K562 (cell line): ENCODE results near the gene HGS. TPM values are rescaled to one million over a fixed set of nuclear protein-coding genes. Genes with fewer than 3 reads are reported as not detected.

Source experiments
- E2F3 ChIP-seq: fragments of 250-450 bp; sonication (Bioruptor Pico); IDR thresholded peaks from 2 replicates; pipeline ENCODE4 v1.4.0; 2020; ENCODE audit warnings: mild to moderate bottlenecking
- ETS2 ChIP-seq: IDR thresholded peaks from 2 replicates; pipeline ENCODE4 v1.6.1; 2016; ENCODE audit warnings: borderline replicate concordance, missing genetic modification characterization, mild to moderate bottlenecking, moderate library complexity, missing compliant biosample characterization; ENCODE audit not compliant: poor library complexity, severe bottlenecking
- FOXJ3 ChIP-seq: sonication (generic); formaldehyde crosslinking; IDR thresholded peaks from 2 replicates; pipeline ENCODE4 v1.4.0; 2020; ENCODE audit warnings: mild to moderate bottlenecking, missing genetic modification reagents
- KLF1 ChIP-seq: fragments of 450-650 bp; IDR thresholded peaks from 2 replicates; pipeline ENCODE4 v1.6.1; 2016; ENCODE audit warnings: missing genetic modification characterization, missing compliant biosample characterization
- NKRF ChIP-seq: fragments of 450-650 bp; IDR thresholded peaks from 2 replicates; pipeline ENCODE4 v1.6.1; 2016; ENCODE audit warnings: borderline replicate concordance
- NR2C2 ChIP-seq, 2 experiments: fragments of 200-800 bp in 1 of 2; sonication (Bioruptor generic) in 1 of 2; sonication (generic) in 1 of 2; formaldehyde crosslinking in 1 of 2; IDR thresholded peaks; 2 replicates each; pipeline versions ENCODE4 v1.6.1 to v1.8.0; 2016 to 2022; ENCODE audit warnings: mild to moderate bottlenecking in 1 of 2, missing compliant biosample characterization in 1 of 2, missing genetic modification characterization in 1 of 2, missing genetic modification reagents in 1 of 2
- NR4A1 ChIP-seq, 2 experiments: fragments of 250-450 bp in 1 of 2; fragments of 450-650 bp in 1 of 2; sonication (Bioruptor Pico) in 1 of 2; IDR thresholded peaks; 2 replicates each; pipeline versions ENCODE4 v1.4.0 to v1.6.1; 2016 to 2020; ENCODE audit warnings: mild to moderate bottlenecking in 2 of 2, missing compliant biosample characterization in 1 of 2, missing genetic modification characterization in 1 of 2, moderate library complexity in 1 of 2
- POLR2AphosphoS5 ChIP-seq: IDR thresholded peaks from 2 replicates; pipeline ENCODE4 v1.6.1; 2011; ENCODE audit warnings: mild to moderate bottlenecking, low read depth, low read length, moderate library complexity; ENCODE audit not compliant: control insufficient read depth, insufficient read depth
- PTRF ChIP-seq: fragments of 450-650 bp; IDR thresholded peaks from 2 replicates; pipeline ENCODE4 v1.6.1; 2016; ENCODE audit warnings: mild to moderate bottlenecking, missing genetic modification characterization, missing compliant biosample characterization
- PYGO2 ChIP-seq: fragments of 450-650 bp; IDR thresholded peaks from 2 replicates; pipeline ENCODE4 v1.6.1; 2016; ENCODE audit warnings: mild to moderate bottlenecking, missing genetic modification characterization, moderate library complexity, missing compliant biosample characterization
- SNIP1 ChIP-seq: fragments of 450-650 bp; IDR thresholded peaks from 2 replicates; pipeline ENCODE4 v1.7.1; 2017; ENCODE audit warnings: low read depth, mild to moderate bottlenecking
- SOX6 ChIP-seq: fragments of 450-650 bp; IDR thresholded peaks from 2 replicates; pipeline ENCODE4 v1.6.1; 2014; ENCODE audit warnings: mild to moderate bottlenecking
- USF2 ChIP-seq: sonication (generic); formaldehyde crosslinking; IDR thresholded peaks from 2 replicates; pipeline ENCODE4 v1.5.0; 2020; ENCODE audit warnings: missing genetic modification reagents
- ZFP1 ChIP-seq: fragments of 450-650 bp; formaldehyde crosslinking; IDR thresholded peaks from 2 replicates; pipeline ENCODE4 v1.4.0; 2020; ENCODE audit warnings: mild to moderate bottlenecking, mixed read lengths
- ZNF785 ChIP-seq: fragments of 250-450 bp; sonication (Bioruptor Pico); IDR thresholded peaks from 2 replicates; pipeline ENCODE4 v1.4.0; 2020; ENCODE audit warnings: mild to moderate bottlenecking
- polyA plus RNA-seq, 8 experiments: library from polyadenylated mRNA; depleted of rRNA in 4 of 8; stranded (reverse) in 5 of 8; unstranded in 3 of 8; fragments of >200 nt; fragmentation: Nextera tagmentation in 2 of 8; fragmentation: Illumina TruSeq in 1 of 8; extraction: Ambion mirVana in 2 of 8; extraction: Trizol in 1 of 8; gene quantifications; 2 replicates each; pipeline versions ENCODE4 v1.2.1 to v1.2.3, GENCODE V29; 2011 to 2014; ENCODE audit warnings: inconsistent platforms in 1 of 8, missing spikeins in 1 of 8
- total RNA-seq, 7 experiments: library from RNA; depleted of rRNA in 6 of 7; stranded (reverse); fragments of >200 nt in 6 of 7; fragmentation: Illumina TruSeq in 2 of 7; extraction: Trizol in 2 of 7; gene quantifications; 2 replicates each; pipeline versions ENCODE4 v1.2.1 to v1.2.3, GENCODE V29; 2011 to 2021; ENCODE audit warnings: low replicate concordance in 1 of 7
- TF ChIP-seq, protein P1 (sequence below): fragments of 250-450 bp; sonication (Bioruptor Pico); IDR thresholded peaks from 2 replicates; pipeline ENCODE4 v1.5.0; 2021; ENCODE audit warnings: mild to moderate bottlenecking, borderline replicate concordance
- TF ChIP-seq, protein P2 (sequence below), 2 experiments: IDR thresholded peaks; 2 replicates each; pipeline ENCODE4 v1.6.1; 2012; ENCODE audit warnings: improper control_type of control experiment in 2 of 2, low read depth in 2 of 2, low read length in 2 of 2, borderline replicate concordance in 1 of 2

Gene HGS
- total and polyA plus RNA-seq, 9 of the 15 experiments (the other 6 are each of a cell fraction or from before 2014, with no cell fraction given), result 3.9 to 176 (median 77.1) TPM

GRCh38 chr17:81711814-81712467 is 28.1 kb downstream of the HGS start, which contains the start of gene SLC25A10 (continued):
- TF ChIP-seq, protein P1, sequence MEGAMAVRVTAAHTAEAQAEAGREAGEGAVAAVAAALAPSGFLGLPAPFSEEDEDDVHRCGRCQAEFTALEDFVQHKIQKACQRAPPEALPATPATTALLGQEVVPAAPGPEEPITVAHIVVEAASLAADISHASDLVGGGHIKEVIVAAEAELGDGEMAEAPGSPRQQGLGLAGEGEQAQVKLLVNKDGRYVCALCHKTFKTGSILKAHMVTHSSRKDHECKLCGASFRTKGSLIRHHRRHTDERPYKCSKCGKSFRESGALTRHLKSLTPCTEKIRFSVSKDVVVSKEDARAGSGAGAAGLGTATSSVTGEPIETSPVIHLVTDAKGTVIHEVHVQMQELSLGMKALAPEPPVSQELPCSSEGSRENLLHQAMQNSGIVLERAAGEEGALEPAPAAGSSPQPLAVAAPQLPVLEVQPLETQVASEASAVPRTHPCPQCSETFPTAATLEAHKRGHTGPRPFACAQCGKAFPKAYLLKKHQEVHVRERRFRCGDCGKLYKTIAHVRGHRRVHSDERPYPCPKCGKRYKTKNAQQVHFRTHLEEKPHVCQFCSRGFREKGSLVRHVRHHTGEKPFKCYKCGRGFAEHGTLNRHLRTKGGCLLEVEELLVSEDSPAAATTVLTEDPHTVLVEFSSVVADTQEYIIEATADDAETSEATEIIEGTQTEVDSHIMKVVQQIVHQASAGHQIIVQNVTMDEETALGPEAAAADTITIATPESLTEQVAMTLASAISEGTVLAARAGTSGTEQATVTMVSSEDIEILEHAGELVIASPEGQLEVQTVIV (CRISPR knock-in tag), result no peak
- TF ChIP-seq KLF1 (no peak), SOX6 (peak; percentile 26; the same call in 1 of the 2 replicates), POLR2AphosphoS5 (peak; percentile 53; the same call in 1 of the 2 replicates), SNIP1 (peak; percentile 64), ZFP1 (CRISPR knock-in tag) (no peak), NKRF (peak; percentile 89), NR2C2 (CRISPR knock-in tag; IDR thresholded peaks at IDR 0.05) (no peak), NR2C2 (tag; IDR thresholded peaks at IDR 0.05) (peak; percentile 58; the same call in 1 of the 2 replicates), PYGO2 (no peak), NR4A1 (CRISPR knock-in tag; IDR thresholded peaks at IDR 0.05) (0 out of 2 replicates have a peak, but pooled peaks have one; percentile 57), NR4A1 (tag; IDR thresholded peaks at IDR 0.05) (no peak), ETS2 (no peak), USF2 (CRISPR knock-in tag) (peak; percentile 75), PTRF (tag) (no peak), ZNF785 (no peak), FOXJ3 (CRISPR knock-in tag) (no peak), E2F3 (CRISPR knock-in tag) (peak; percentile 25; the same call in 1 of the 2 replicates)
- TF ChIP-seq, protein P2, sequence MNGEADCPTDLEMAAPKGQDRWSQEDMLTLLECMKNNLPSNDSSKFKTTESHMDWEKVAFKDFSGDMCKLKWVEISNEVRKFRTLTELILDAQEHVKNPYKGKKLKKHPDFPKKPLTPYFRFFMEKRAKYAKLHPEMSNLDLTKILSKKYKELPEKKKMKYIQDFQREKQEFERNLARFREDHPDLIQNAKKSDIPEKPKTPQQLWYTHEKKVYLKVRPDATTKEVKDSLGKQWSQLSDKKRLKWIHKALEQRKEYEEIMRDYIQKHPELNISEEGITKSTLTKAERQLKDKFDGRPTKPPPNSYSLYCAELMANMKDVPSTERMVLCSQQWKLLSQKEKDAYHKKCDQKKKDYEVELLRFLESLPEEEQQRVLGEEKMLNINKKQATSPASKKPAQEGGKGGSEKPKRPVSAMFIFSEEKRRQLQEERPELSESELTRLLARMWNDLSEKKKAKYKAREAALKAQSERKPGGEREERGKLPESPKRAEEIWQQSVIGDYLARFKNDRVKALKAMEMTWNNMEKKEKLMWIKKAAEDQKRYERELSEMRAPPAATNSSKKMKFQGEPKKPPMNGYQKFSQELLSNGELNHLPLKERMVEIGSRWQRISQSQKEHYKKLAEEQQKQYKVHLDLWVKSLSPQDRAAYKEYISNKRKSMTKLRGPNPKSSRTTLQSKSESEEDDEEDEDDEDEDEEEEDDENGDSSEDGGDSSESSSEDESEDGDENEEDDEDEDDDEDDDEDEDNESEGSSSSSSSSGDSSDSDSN (IDR thresholded peaks at IDR 0.05; ENCODE audit: borderline replicate concordance in 1 of 2, low read depth in 2 of 2, low read length in 2 of 2), result no peak
